GM12878 (cell line): ENCODE measurements around the gene MAST4. TPM values are rescaled to one million over a fixed set of nuclear protein-coding genes. Genes with fewer than 3 reads are reported as not detected.

Source experiments
- ATAC-seq: fragments of 200-7000 bp; cut with Tn5 transposase; 3 replicates; pipeline ENCODE4 v1.9.1; 2020; ENCODE audit warnings: mild to moderate bottlenecking, moderate library complexity
- BruUV-seq: library from RNA; stranded (reverse); fragments of 400-500 nt; replicated peaks from 2 replicates; lab custom pipeline; 2021; lab: Mats Ljungman, UMichigan
- CTCF ChIA-PET: fragments of 300-600 bp; sonication (Branson Sonifier 250); formaldehyde crosslinking; extraction: SDS; loops from one replicate; lab custom pipeline; 2021; ENCODE audit warnings: inconsistent platforms; lab: Yijun Ruan, JAX
- POLR2A ChIA-PET: fragments of 350-600 bp; formaldehyde crosslinking; extraction: SDS; loops from one replicate; lab custom pipeline; 2021; ENCODE audit warnings: inconsistent platforms; lab: Charles Lee
- RAD21 ChIA-PET: fragments of 300-600 bp; sonication (Branson Sonifier 250); formaldehyde crosslinking; loops from one replicate; lab custom pipeline; 2023; ENCODE audit warnings: antibody characterized with exemption; ENCODE audit not compliant: unreplicated experiment; lab: Charles Lee
- SMC1A ChIA-PET: fragments of 300-600 bp; sonication (Branson Sonifier 250); formaldehyde crosslinking; loops from one replicate; lab custom pipeline; 2023; ENCODE audit not compliant: unreplicated experiment, uncharacterized antibody; lab: Charles Lee
- DNase-seq: peaks from one replicate; pipeline ENCODE4 v3.0.0-alpha.2; 2011; ENCODE audit warnings: low read depth, low spot score
- FAIRE-seq: peaks from 3 replicates; lab custom pipeline; 2011; peaks lifted over from hg19 to GRCh38; lab: Jason Lieb, UNC
- H2AFZ ChIP-seq: 2 replicates; pipeline ENCODE4 v1.6.0; 2011; ENCODE audit warnings: low read depth, low read length, control low read depth; ENCODE audit not compliant: control insufficient read depth
- H3K27ac ChIP-seq: 2 replicates; pipeline ENCODE4 v1.5.1; 2011; ENCODE audit warnings: control low read depth; ENCODE audit not compliant: control insufficient read depth, insufficient read depth
- H3K27me3 ChIP-seq, 2 experiments: replicated peaks in 1 of 2; 2 replicates each; pipeline versions ENCODE4 v1.6.0 to v1.6.1; 2011; ENCODE audit warnings: low read length in 1 of 2; ENCODE audit not compliant: control insufficient read depth in 2 of 2, insufficient read depth in 2 of 2
- H3K36me3 ChIP-seq, 2 experiments: 2 replicates each; pipeline ENCODE4 v1.5.1; 2011; ENCODE audit warnings: low read length in 1 of 2; ENCODE audit not compliant: control insufficient read depth in 2 of 2, insufficient read depth in 2 of 2
- H3K4me1 ChIP-seq: 2 replicates; pipeline ENCODE4 v1.6.1; 2011; ENCODE audit warnings: mild to moderate bottlenecking, low read length, moderate library complexity, mixed read lengths; ENCODE audit not compliant: control insufficient read depth, insufficient read depth
- H3K4me2 ChIP-seq: 2 replicates; pipeline ENCODE4 v1.6.0; 2011; ENCODE audit warnings: control low read depth; ENCODE audit not compliant: control insufficient read depth, insufficient read depth
- H3K4me3 ChIP-seq: fragments of 200-600 bp; sonication (generic); 2 replicates; pipeline ENCODE4 v1.5.1; 2016
- H3K79me2 ChIP-seq: 2 replicates; pipeline ENCODE4 v1.6.0; 2011; ENCODE audit warnings: low read length; ENCODE audit not compliant: control insufficient read depth, insufficient read depth
- H3K9ac ChIP-seq: 2 replicates; pipeline ENCODE4 v1.8.0; 2011; ENCODE audit warnings: low read length, control low read depth, mixed read lengths; ENCODE audit not compliant: control insufficient read depth, insufficient read depth
- H3K9me3 ChIP-seq: replicated peaks from 3 replicates; pipeline ENCODE4 v1.5.1; 2011; ENCODE audit warnings: mild to moderate bottlenecking, low read length; ENCODE audit not compliant: control insufficient read depth, insufficient read depth
- H4K20me1 ChIP-seq: 2 replicates; pipeline ENCODE4 v1.6.0; 2011; ENCODE audit not compliant: control insufficient read depth, insufficient read depth
- BHLHE40 ChIP-seq, 2 experiments: fragments of 450-650 bp in 1 of 2; IDR thresholded peaks; 2 replicates each; pipeline ENCODE4 v1.6.1; 2011 to 2017; ENCODE audit warnings: low read depth in 2 of 2, borderline replicate concordance in 1 of 2, improper control_type of control experiment in 1 of 2, low read length in 1 of 2, mild to moderate bottlenecking in 1 of 2
- CEBPZ ChIP-seq: fragments of 150-350 bp; IDR thresholded peaks from 2 replicates; pipeline ENCODE4 v1.6.1; 2016; ENCODE audit warnings: low read depth, low read length
- CREM ChIP-seq: IDR thresholded peaks from 2 replicates; pipeline ENCODE4 v1.6.1; 2014; ENCODE audit warnings: antibody characterized with exemption, low read depth
- GATAD2B ChIP-seq: fragments of 450-650 bp; conservative IDR thresholded peaks from 2 replicates; pipeline ENCODE4 v1.6.1; 2017; ENCODE audit warnings: low read depth, mild to moderate bottlenecking, moderate library complexity
- JUND ChIP-seq: IDR thresholded peaks from 2 replicates; pipeline ENCODE4 v1.6.1; 2012; ENCODE audit warnings: low read depth, mild to moderate bottlenecking, low read length, improper control_type of control experiment, moderate library complexity
- MEF2B ChIP-seq: fragments of 450-650 bp; IDR thresholded peaks from 2 replicates; pipeline ENCODE4 v1.6.1; 2018; ENCODE audit warnings: mild to moderate bottlenecking, moderate library complexity; ENCODE audit not compliant: partially characterized antibody, poor library complexity, severe bottlenecking
- MTA3 ChIP-seq: IDR thresholded peaks from 2 replicates; pipeline ENCODE4 v1.6.1; 2012; ENCODE audit warnings: low read length, inconsistent platforms, borderline replicate concordance
- MYC ChIP-seq: IDR thresholded peaks from 2 replicates; pipeline ENCODE4 v1.6.1; 2011; ENCODE audit warnings: mild to moderate bottlenecking, low read length, moderate library complexity, inconsistent platforms; ENCODE audit not compliant: insufficient read depth, insufficient replicate concordance, insufficient read length, severe bottlenecking
- NFYB ChIP-seq: IDR thresholded peaks from 2 replicates; pipeline ENCODE4 v1.6.1; 2011; ENCODE audit warnings: low read depth, mild to moderate bottlenecking, low read length, improper control_type of control experiment, moderate library complexity; ENCODE audit not compliant: insufficient read depth
- RBBP5 ChIP-seq: fragments of 200-600 bp; sonication (generic); conservative IDR thresholded peaks from 2 replicates; pipeline ENCODE4 v1.6.1; 2016
- SRF ChIP-seq, 2 experiments: IDR thresholded peaks; 2 replicates each; pipeline ENCODE4 v1.6.1; 2011; ENCODE audit warnings: low read depth in 2 of 2, low read length in 2 of 2, mild to moderate bottlenecking in 1 of 2, moderate library complexity in 1 of 2
- STAT1 ChIP-seq: fragments of 450-650 bp; conservative IDR thresholded peaks from 2 replicates; pipeline ENCODE4 v1.6.1; 2014; ENCODE audit warnings: antibody characterized with exemption, mild to moderate bottlenecking
- TARDBP ChIP-seq: IDR thresholded peaks from 2 replicates; pipeline ENCODE4 v1.6.1; 2016; ENCODE audit warnings: borderline replicate concordance
- ZBED1 ChIP-seq: IDR thresholded peaks from 2 replicates; pipeline ENCODE4 v1.6.1; 2016; ENCODE audit warnings: borderline replicate concordance
- ZNF384 ChIP-seq: IDR thresholded peaks from 2 replicates; pipeline ENCODE4 v1.6.1; 2012; ENCODE audit warnings: low read depth, mild to moderate bottlenecking, low read length, improper control_type of control experiment, borderline replicate concordance
- WGBS: methylation state at CpG from one replicate; pipeline ENCODE4 v1.1.6; 2016; ENCODE audit warnings: low lambda C conversion rate; ENCODE audit not compliant: insufficient replicate concordance, insufficient coverage; ENCODE audit errors: missing lambda C conversion rate; 5-methylcytosine and 5-hydroxymethylcytosine counted together
- in situ Hi-C: fragments of 300-500 bp; cut with MboI; formaldehyde crosslinking; loops from 9 replicates; pipeline ENCODE4 v1.14.3; 2018; ENCODE audit warnings: mixed read lengths
- intact Hi-C: fragments of 100-400 bp; cut with micrococcal nuclease; formaldehyde crosslinking; loops from one replicate; pipeline ENCODE4 v1.14.2; 2022; ENCODE audit not compliant: unreplicated experiment
- polyA plus RNA-seq, 11 experiments: library from polyadenylated mRNA; depleted of rRNA in 4 of 11; unstranded in 6 of 11; stranded (reverse) in 5 of 11; fragments of >200 nt; fragmentation: Nextera tagmentation in 4 of 11; fragmentation: Illumina TruSeq in 1 of 11; extraction: Ambion mirVana in 4 of 11; extraction: Trizol in 1 of 11; gene quantifications; 1 replicate in 1 of 11; 2 replicates in 10 of 11; pipeline versions ENCODE4 v1.2.1 to v1.2.3, GENCODE V29; 2011 to 2016; ENCODE audit warnings: inconsistent platforms in 2 of 11, missing spikeins in 2 of 11, low read depth in 1 of 11
- total RNA-seq, 4 experiments: library from RNA; depleted of rRNA in 3 of 4; stranded (reverse); fragments of >200 nt in 3 of 4; fragmentation: Illumina TruSeq in 1 of 4; extraction: Trizol in 1 of 4; gene quantifications; 2 replicates each; pipeline versions ENCODE4 v1.2.1 to v1.2.3, GENCODE V29; 2013 to 2021
- TF ChIP-seq, protein P1 (sequence below): fragments of 450-650 bp; IDR thresholded peaks from 2 replicates; pipeline ENCODE4 v1.6.1; 2018; ENCODE audit warnings: borderline replicate concordance, mild to moderate bottlenecking; ENCODE audit not compliant: partially characterized antibody

MAST4 gene
- total and polyA plus RNA-seq, 10 of the 15 experiments (the other 5 are each of a cell fraction or from before 2014, with no cell fraction given) = 0.02 to 1.6 (median 0.29) TPM; not detected in 1

GRCh38 chr5:66745297-66745696 lies 149.1 kb downstream of the MAST4 start (continued):
- TF ChIP-seq CEBPZ (no peak), JUND (no peak), STAT1 (no peak), MYC (no peak), MEF2B (no peak), SRF (IDR thresholded peaks at IDR 0.05; ENCODE audit: low read depth in 2 of 2, low read length in 2 of 2) (no peak)

DNA sequence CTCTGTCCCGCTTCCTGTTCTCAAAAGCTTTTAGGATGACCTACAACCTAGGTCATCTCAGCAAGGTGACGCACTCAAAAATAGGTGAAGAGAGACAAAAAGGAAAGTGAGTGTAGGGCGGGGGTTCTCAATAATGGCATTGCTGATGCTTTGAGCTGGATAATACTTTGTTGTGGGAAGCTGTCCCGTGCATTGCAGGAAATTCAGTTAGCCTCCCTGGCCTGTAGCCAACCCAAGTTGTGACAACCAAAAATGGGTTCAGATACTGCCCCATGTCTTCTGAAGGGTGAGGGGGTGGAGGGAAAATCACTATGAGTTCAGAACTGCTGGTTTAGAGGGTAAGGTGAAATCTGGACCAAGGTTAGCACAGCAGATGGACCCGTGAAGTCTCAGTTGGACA lies 151.4 kb downstream of the MAST4 start:
- Histone ChIP-seq H3K4me1 (no peaks in the 10 kb centered on the region), H3K27ac (no peak overlapping the region), H3K27me3 (no peaks in the 10 kb centered on the region), H2AFZ (no peak overlapping the region), H3K36me3 (no peaks in the 10 kb centered on the region), H3K4me2 (no peak overlapping the region), H3K79me2 (no peaks in the 10 kb centered on the region), H4K20me1 (no peaks in the 10 kb centered on the region), H3K9ac (no peak overlapping the region), H3K4me3 (no peak overlapping the region), H3K9me3 (no peaks in the 10 kb centered on the region)
- ChIA-PET SMC1A (no interaction called here), RAD21 (no interaction called here), CTCF (no interaction called here), POLR2A (no interaction called here)
- DNase-seq (no peak), FAIRE-seq (no peak), ATAC-seq (no peak)
- 38% methylated on average over 5 of the region's 5 CpGs for WGBS
- in situ Hi-C loops = no loop called here
- no TSS peak for BruUV-seq
- intact Hi-C loops = no loop called here
- TF ChIP-seq GATAD2B = no peak
- TF ChIP-seq NFYB = no peak
- TF ChIP-seq ZNF384 = no peak
- TF ChIP-seq CREM = no peak
- no peak for TF ChIP-seq ZBED1
- TF ChIP-seq BHLHE40 (IDR thresholded peaks at IDR 0.05; ENCODE audit: borderline replicate concordance in 1 of 2, low read depth in 2 of 2, low read length in 1 of 2) = no peak
- TF ChIP-seq TARDBP = no peak
- TF ChIP-seq, protein P1, sequence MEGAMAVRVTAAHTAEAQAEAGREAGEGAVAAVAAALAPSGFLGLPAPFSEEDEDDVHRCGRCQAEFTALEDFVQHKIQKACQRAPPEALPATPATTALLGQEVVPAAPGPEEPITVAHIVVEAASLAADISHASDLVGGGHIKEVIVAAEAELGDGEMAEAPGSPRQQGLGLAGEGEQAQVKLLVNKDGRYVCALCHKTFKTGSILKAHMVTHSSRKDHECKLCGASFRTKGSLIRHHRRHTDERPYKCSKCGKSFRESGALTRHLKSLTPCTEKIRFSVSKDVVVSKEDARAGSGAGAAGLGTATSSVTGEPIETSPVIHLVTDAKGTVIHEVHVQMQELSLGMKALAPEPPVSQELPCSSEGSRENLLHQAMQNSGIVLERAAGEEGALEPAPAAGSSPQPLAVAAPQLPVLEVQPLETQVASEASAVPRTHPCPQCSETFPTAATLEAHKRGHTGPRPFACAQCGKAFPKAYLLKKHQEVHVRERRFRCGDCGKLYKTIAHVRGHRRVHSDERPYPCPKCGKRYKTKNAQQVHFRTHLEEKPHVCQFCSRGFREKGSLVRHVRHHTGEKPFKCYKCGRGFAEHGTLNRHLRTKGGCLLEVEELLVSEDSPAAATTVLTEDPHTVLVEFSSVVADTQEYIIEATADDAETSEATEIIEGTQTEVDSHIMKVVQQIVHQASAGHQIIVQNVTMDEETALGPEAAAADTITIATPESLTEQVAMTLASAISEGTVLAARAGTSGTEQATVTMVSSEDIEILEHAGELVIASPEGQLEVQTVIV = no peak
- no peak for TF ChIP-seq RBBP5
- TF ChIP-seq MTA3 = no peak
- TF ChIP-seq SRF (IDR thresholded peaks at IDR 0.05; ENCODE audit: low read depth in 2 of 2, low read length in 2 of 2) = no peak
